GM18867 (cell line): ENCODE data around the gene GAPDHS.

Source experiments
- ATAC-seq: cut with Tn5 transposase; IDR thresholded peaks from one replicate; pipeline ENCODE4 v1.9.1; 2021; ENCODE audit warnings: mild to moderate bottlenecking, moderate library complexity; ENCODE audit not compliant: unreplicated experiment

GAPDHS gene

DNA sequence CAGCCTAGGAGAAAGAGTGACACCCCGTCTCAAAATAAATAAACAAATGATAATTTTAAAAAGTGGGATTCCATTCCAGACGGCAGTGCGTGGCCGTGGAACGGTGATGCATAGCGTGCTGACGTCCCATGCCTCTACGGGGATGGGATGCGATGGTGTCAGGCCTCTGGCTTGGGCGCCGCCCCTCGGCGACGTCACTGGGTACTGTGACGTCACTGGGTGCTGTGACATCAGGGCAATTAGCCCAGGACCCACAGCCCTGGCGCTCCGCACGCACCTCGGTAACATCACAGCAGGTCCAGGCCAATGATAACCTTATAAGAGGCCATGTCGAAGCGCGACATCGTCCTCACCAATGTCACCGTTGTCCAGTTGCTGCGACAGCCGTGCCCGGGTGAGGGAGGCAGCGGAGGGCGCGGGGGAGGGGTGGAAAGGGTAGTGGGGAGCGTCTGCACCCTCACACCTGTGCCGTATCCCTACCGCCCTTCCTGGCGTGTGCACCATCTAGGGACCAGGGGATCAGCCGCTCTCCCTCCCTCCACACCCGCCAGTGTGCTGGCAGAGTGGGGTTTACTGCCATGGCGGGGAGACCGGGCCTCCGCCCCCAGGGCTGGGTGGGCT is at the start of gene GAPDHS:
TSS of gene GAPDHS (plus strand) at position 256 of the 621 bp plus-strand sequence. CDS start at position 328, 72 bp downstream.
- no peak for ATAC-seq

DNA sequence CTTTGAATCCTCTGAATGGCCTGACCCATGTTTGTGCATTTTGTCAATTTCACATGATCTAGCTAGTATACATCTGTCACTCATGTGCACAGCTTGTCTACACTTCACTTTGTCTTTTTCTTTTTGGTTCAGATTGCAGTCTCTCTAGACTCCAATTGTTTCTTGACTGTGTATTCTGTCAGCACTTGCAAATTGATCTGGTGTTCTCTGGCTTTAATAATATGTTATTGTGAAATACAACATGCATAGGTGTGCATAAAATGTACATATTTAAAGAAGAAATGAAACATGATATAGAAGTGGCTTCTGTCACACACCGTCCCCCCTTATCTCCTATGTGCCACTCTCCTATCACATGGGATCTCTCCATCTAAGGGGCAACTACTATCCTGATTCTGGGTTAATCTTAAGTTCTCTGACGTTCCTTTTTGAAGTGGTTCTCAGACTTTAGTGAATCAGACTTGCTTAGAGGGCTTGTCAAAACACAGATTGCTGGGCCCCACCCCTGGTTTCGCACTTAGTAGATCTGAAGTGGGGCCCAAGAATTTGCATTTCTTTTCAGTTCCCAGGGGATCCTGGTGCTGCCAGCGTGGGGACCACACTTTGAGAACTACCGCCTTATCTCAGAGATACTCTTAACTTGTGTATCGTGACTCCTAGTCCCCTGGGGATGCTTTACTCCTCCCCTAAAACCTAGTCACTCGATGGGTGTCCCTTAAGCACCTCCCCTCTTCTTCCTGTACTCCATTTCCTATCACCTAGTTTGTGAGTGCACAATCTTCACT is 48.8 kb upstream of the GAPDHS start:
- peak; percentile 73 for ATAC-seq

DNA sequence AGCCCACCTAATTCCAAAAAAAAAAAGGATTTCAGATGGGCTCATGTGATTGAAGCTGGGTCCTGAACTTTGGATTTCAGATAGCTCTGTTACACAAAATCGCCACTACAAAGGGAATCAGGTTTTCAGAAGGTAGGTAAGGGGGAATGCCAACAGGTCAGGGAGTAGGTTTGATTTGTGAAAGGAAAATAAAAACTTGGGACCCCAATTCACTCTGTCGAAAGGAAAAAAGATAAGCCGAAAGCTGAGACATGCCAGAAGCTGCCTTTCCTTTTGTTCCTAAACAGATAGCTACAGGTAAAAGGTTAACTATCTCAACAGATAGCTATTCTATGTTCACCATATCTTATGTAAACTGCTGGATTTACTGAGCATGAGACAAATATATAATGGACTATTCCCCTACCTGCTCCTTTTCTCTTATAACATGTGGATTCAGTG is 47.0 kb upstream of the GAPDHS start:
- no peak for ATAC-seq

DNA sequence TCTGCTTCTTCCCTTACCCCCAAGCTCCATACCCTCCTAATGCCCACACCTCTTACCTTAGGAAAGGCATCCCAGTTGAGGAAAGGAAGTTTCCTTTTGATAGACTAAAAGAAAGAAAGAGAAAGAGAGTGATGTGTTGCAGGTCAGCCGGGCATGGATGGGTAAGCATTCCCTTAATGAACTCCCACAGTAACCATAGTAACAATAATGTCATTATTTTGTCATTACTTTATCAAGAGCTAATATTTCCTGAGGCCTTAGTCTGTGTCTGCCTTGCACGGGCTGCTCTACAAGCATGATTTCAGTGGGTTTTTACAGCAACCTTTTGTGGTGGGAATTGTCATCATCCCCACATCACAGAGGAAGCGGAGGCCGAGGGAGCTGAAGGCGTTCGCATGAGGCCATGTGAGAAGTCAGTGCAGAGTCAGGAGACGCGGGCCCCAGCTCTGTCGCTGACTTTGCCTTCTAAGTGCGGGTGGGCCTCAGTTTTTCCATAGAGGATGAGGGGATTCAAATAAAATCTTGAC is 45.5 kb upstream of the GAPDHS start:
- no peak for ATAC-seq

DNA sequence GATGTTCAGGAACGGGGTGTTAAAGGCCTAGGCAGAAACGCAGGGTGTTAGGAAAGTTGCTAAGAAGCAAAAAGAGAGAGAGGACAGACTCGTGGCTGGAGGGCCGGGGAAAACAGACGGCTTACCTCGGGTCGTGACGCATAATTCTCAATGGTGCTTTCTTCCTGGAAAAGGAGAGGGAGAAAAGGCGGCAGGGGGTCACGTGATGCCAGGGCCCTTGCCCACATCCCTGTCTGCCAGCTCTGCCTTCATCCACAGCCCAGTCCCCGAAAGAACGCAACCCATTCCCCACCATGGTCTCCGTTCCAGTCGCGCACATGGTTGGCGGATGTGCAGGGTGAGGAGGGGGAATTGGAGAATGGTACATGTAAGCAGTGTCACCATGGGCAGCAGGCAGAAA is 44.6 kb upstream of the GAPDHS start:
- no peak for ATAC-seq

DNA sequence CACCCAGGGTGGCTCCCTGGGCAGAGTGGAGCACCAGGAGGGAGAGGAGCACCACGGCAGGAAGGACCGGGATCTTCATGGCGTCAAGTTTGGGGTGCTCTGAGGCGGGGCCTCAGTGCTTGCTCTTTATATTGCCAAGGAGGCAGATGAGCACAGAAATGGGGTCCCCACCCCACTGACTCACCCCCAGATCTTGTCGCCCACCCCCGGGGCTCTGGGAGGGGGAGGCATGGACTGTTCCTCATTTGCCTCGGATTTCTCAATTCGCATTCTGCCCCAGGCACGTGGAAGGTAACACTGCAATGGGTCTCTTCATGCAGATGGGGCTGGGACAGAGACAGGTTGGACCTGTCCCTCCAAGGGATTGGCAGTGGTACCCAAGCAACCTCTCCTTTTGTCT is 42.9 kb upstream of the GAPDHS start, which contains the start of gene KRTDAP:
TSS of gene KRTDAP (minus strand) at position 101 of the 400 bp plus-strand sequence. CDS start at position 79, 22 bp downstream.
- ATAC-seq, result no peak

DNA sequence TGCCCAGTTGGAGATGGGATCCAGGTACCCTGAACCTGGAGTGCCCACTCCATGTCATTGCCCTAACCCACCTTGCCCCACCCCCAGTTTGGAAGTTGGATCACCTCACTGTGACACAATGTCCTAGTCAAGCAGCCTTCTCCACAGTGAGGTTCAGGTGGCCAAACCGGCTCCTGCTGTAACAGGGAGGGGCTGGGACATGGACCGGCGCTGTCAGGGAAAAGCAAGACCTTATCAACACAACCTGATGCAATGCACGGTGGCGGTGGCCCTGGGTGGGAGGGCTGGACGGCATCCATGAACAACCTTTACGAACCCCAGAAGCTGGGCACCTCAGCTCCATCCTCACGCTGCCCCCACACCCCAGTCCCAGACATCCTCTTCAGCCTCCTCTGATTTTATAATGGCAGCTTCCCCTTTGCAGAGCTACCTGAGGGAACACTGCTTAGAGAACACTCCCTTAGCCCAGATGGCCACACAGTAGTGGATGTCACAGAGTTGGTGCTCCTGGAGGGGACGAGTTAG is 41.4 kb upstream of the GAPDHS start:
- ATAC-seq, result no peak

DNA sequence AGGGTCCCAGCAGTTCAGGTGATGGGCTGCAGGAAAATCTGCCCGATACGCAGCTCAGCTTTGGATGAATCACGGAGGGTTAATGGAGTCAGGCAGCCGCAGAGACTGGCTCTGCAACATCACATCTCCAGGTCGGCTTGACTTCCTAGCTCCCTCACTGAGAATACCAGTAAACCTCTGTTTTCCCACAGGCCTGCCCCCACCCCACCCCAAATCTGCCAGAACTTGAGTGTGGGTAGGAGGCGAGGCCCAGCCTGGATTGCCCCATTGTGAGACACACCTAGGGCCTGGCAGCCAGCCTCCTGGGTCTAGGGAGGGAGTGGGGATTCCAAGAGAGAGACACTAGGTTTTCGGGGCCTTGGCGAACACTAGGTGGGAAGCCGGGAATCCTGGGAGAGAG is 39.3 kb upstream of the GAPDHS start:
- no peak for ATAC-seq

DNA sequence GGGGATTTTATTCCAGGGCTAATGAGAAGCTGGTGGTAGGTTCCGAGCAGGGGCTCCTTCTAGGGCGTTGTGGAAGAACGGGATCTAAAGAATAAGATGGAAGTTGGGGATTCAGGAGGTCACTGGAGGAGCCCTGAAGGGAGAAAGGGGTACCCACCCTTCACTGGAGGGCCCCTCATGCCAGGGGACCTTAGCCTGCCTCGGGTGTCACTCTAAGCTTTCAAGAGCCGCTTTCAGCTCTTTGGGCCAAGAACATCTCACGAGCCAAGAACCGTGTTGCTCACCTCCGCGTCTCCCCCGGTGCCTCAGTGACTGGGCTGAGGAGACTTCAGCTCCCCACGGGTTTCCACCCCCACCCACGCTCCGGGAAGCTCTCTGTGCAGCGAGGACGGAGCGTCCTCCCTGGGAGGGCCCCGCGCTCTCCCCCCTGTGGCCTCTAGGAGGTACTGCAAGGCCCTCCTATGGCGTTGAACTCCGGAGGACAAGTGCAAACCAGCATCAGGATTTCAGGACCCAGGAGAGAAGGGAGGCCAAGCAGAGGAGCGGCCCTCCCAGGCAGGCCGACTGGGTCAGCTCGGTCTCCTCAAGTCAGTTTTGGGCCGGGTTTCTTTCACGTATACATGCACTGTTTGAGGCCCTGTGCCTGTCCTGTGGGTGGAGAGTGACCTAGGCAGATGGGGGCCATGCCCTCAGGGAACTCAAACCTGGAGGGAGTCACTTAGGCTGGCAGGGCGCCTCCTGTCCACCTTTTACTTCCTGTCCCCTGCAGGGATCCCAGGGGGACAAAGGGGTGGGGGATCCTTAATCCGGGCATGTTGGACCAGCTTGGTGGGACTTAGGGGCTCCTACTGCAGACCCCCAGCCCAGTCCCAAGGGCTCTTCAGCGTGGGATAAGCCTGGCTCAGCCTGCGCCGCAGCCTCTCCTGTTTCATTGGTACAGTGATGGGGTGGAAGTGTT is 37.9 kb upstream of the GAPDHS start:
- ATAC-seq, result peak; percentile 46

DNA sequence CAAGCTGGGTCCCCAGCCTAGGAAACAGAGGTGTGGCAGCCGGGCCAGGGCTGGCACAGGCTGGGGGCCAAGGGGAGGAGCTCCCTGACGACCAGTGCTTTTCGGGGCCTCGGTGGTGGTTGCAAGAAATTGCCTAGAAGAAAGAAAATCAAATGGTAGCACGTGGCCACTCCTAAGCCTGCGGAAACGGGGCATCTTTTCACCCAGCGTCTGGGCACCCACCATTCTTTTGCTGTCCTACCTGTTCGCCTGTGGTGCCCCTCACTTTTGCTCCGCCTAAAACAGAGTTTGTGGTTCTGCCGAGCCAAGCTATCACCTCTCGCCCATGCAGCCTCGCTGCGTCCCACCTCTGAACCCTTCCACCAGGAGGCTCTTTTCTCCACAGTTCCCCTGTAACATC is 35.9 kb upstream of the GAPDHS start:
- no peak for ATAC-seq

DNA sequence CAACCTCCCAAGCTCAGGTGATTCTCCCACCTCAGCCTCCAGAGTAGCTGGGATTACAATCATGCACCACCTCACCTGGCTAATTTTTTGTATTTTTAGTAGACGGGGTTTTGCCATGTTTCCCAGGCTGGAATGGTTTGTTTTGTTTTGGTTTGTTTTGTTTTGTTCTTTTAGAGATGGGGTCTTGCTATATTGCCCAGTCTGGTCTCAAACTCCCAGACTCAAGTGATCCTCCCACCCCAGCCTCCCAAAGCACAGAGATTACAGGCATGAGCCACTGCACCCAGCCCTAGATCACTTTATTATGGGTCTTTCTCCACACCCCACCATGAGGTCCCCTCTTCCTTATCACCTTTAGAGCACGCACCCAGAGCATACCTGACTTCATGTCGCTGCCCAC is 35.0 kb upstream of the GAPDHS start:
- no peak for ATAC-seq

DNA sequence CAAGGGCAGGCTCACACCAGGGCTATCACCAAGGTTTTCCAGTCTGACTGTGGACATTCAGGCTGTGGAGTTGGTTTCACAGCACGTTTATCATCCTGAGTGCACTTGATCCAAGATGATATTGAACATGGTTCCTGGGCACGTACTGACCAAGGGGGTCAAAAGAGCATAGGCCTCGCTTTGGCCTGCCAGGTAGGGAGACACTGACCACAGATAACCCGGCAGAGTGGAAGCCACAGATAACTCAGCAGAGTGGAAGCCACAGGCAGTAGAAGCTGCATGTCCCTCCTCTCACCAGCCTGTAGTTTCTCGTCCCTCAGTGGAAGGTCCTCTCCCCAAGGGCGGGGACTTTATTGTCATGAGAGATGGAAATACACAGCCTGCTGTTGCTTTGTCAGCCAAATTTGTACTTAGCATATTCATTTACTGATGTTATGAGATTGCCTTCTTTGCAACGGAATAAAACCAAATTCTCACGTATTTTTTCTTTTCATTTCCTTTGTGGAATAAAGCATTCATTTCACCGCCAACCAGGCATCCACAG is 34.2 kb upstream of the GAPDHS start:
- ATAC-seq, result no peak

DNA sequence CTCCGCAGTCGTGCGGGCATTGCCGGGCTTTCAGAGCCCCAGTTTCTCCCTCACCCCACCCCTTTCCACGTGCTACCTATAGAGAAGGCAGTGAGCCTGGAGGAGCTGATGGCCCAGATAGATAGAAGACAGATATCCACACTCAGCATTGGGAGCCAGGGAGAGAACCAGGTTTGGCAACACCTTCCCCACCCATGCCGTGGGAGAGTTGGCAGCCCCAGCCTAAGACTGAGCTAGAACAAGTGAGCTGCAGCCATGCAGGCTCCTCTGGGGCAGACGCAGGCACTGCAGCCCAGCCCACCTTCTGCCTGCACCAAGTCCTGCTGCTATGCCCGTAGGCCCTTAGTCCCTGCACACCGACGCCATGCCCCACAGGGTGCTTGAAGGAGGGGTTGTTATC is 32.6 kb upstream of the GAPDHS start:
- ATAC-seq, result no peak

DNA sequence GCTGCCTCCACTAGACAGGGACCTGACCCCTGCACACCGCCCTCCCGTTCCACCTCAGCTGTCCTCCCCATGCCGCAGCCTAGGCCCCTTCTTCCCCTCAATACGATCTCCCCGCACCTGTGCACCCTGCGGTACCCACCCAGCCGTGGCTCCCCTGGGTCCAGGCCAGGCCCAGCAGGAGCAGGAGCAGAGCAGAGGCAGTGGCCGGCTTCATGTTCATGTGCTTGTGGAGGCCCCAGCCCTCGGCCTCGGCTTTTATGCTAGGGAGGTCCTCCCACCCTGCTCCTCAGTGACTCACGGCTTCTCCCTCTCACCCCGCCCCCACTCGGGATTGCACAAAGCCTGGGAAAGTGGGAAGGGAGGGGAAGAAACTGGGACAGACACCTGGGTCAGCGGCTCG is 31.6 kb upstream of the GAPDHS start:
- no peak for ATAC-seq

DNA sequence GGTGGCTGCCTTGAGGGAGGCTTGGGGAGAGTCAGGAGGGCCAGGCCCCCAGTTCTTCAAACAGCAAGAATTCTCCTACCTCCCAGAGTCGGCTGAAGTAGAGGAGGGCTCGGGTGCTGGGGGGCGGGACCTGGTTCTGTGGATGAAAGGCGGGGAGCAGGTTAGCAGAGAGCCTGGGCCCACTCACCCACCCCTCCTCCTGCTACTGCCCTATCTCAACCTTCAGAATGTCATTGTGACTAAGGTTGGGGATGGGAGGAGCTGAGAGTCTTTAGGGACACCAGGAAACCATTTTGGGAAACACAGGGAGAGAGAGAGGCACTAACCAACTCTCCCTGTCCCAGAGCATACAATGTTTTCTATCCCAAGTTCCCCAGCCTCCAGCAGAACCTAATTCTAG is 30.5 kb upstream of the GAPDHS start:
- ATAC-seq, result no peak

DNA sequence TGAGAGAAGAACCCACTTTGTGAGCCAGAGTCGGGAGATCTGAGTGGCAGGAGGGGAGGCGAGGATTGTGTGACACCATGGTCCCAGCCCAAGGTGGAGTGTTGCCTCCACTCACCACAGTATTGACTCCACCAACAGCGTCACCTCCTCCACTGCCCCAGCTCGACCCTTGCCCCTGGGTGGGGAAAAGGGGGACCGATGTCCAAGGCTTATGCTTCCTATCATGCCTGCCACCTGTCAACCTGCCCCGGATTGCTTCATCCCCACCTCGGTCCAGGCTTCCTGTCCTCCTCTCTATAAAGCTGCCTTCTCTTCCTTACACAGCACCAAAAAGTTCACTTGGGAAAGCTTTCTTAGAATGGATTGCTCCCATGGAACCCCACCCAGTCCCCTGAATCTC is 27.2 kb upstream of the GAPDHS start:
- ATAC-seq, result no peak

DNA sequence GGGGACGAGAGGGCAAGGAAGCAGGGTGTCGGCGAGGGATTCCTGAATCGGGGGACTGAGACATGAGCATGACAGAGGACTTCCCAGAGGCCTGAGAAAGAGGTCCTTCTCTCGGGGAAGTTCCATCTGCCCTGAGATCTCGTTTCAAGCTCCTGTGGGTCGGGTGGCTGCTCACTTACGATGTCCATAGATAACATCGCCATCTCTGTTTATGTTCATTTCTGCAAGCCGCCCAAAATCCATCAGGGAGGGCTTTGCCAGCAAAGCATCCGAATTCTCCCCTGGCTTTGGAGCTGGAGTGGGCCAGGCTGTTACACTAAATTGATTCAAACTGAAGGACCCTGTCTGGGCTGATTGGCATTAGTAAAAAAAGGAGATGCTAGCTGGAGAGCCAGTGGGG is 25.7 kb upstream of the GAPDHS start:
- no peak for ATAC-seq

DNA sequence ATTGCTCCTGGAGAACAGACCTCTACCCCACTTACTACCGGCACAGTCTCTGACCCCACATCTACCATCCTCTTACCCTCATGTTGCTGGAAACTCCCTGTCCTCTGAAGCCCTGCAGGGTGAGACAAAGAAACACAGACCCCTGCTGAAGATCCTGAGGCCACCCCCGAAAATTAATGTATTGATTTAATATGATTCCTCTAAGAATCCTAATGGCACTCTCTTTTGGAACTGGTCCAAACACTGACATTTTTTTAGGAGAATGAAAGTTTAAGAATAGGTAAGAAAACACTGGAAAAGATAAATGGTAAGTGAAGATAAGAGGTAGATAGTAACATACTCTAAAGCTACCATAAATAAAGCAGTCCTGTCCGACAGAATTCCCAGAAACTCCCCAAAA is 25.1 kb upstream of the GAPDHS start:
- no peak for ATAC-seq

DNA sequence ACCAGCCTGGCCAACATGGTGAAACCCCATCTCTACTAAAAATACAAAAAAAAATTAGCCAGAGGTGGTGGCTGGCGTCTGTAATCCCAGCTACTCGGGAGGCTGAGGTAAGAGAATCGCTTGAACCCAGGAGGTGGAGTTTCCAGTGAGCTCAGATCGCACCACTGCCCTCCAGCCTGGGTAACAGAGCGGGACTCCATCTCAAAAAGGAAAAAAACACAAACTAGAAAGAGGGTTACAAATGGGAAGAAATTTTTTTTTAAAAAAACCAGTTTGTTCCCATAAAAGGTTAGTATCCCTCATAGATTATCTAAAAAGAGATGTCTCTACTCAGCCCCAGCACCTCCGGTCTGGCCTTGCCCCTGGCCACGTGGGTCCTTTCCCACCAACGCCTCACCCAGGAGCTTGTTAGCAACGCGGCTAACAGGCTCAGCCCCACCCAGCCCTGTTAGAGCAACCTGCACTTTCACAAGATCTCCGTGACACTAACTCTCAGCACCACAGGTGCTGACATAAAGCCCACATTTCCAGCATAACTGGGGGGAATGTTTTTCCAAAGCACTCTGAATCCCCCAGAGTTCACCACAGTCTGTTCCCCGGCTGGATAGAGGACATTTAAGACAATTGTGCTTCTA is 24.1 kb upstream of the GAPDHS start:
- no peak for ATAC-seq
